PC-3 (cell line): ENCODE data around the gene FASLG. TPM values are rescaled to one million over a fixed set of nuclear protein-coding genes. Genes with fewer than 3 reads are reported as not detected.
A peak's percentile ranks its signal among the peaks of the same experiment; 100 is the strongest.

Experiments used
- ATAC-seq: fragments of 200-7000 bp; cut with Tn5 transposase; 2 replicates; pipeline ENCODE4 v1.9.1; 2020; ENCODE audit warnings: mild to moderate bottlenecking, moderate library complexity
- BruUV-seq: library from RNA; stranded (reverse); fragments of 400-500 nt; replicated peaks from 2 replicates; lab custom pipeline; 2021; lab: Mats Ljungman, UMichigan
- CTCF ChIA-PET: fragments of 300-600 bp; sonication (Branson Sonifier 250); formaldehyde crosslinking; loops from one replicate; lab custom pipeline; 2022; ENCODE audit warnings: antibody characterized with exemption; lab: Charles Lee
- POLR2A ChIA-PET: fragments of 300-600 bp; sonication (Branson Sonifier 250); formaldehyde crosslinking; loops from one replicate; lab custom pipeline; 2022; ENCODE audit warnings: antibody characterized with exemption; ENCODE audit not compliant: unreplicated experiment; lab: Charles Lee
- DNase-seq: peaks from one replicate; pipeline ENCODE4 v3.0.0-alpha.2; 2015
- H2AFZ ChIP-seq: fragments of 300-600 bp; sonication (generic); 2 replicates; pipeline ENCODE4 v1.6.0; 2016; ENCODE audit warnings: antibody characterized with exemption, low read length
- H3F3A ChIP-seq: fragments of 300-600 bp; sonication (generic); one replicate; pipeline ENCODE4 v1.6.0; 2017; ENCODE audit warnings: antibody characterized with exemption, low read length, control low read depth, mild to moderate bottlenecking; ENCODE audit not compliant: unreplicated experiment
- H3K27ac ChIP-seq: fragments of 300-600 bp; sonication (generic); 2 replicates; pipeline ENCODE4 v1.5.1; 2016; ENCODE audit warnings: mild to moderate bottlenecking, low read length
- H3K27me3 ChIP-seq: fragments of 300-600 bp; sonication (generic); 2 replicates; pipeline ENCODE4 v1.6.1; 2016; ENCODE audit warnings: low read length, mixed read lengths
- H3K36me3 ChIP-seq: fragments of 300-600 bp; sonication (generic); 2 replicates; pipeline ENCODE4 v1.6.1; 2016; ENCODE audit warnings: low read depth, mixed run types, low read length, mixed read lengths
- H3K4me1 ChIP-seq: fragments of 300-600 bp; sonication (generic); 2 replicates; pipeline ENCODE4 v1.5.1; 2016; ENCODE audit warnings: low read length; ENCODE audit not compliant: insufficient read depth
- H3K4me2 ChIP-seq: fragments of 300-600 bp; sonication (generic); 2 replicates; pipeline ENCODE4 v1.6.0; 2016; ENCODE audit warnings: low read length
- H3K4me3 ChIP-seq: fragments of 300-600 bp; sonication (generic); 2 replicates; pipeline ENCODE4 v1.5.1; 2016; ENCODE audit warnings: mild to moderate bottlenecking, low read length, mixed read lengths
- H3K79me2 ChIP-seq: fragments of 300-600 bp; sonication (generic); 2 replicates; pipeline ENCODE4 v1.6.1; 2017; ENCODE audit warnings: low read length, mixed read lengths
- H3K9ac ChIP-seq: fragments of 300-600 bp; sonication (generic); 2 replicates; pipeline ENCODE4 v1.6.0; 2016; ENCODE audit warnings: mild to moderate bottlenecking, low read length
- H3K9me2 ChIP-seq: fragments of 300-600 bp; sonication (generic); replicated peaks from 2 replicates; pipeline ENCODE4 v1.6.1; 2016; ENCODE audit warnings: mixed run types, low read length, mixed read lengths
- H3K9me3 ChIP-seq: fragments of 300-600 bp; sonication (generic); 2 replicates; pipeline ENCODE4 v1.6.1; 2016; ENCODE audit warnings: low read length, mixed read lengths
- H4K20me1 ChIP-seq: fragments of 300-600 bp; sonication (generic); 2 replicates; pipeline ENCODE4 v1.6.1; 2016; ENCODE audit warnings: low read length, mixed read lengths
- EZH2 ChIP-seq: fragments of 300-600 bp; sonication (generic); IDR thresholded peaks from one replicate; pipeline ENCODE4 v1.6.1; 2017; ENCODE audit warnings: antibody characterized with exemption, mild to moderate bottlenecking, low read length; ENCODE audit not compliant: unreplicated experiment
- EZH2phosphoT487 ChIP-seq: fragments of 300-600 bp; sonication (generic); IDR thresholded peaks from 2 replicates; pipeline ENCODE4 v1.6.1; 2018; ENCODE audit warnings: mild to moderate bottlenecking, antibody characterized with exemption, low read length, borderline replicate concordance
- intact Hi-C: fragments of 100-400 bp; cut with micrococcal nuclease; formaldehyde crosslinking; loops from 2 replicates; pipeline ENCODE4 v1.9.0; 2023
- total RNA-seq: library from RNA; depleted of rRNA; stranded (reverse); fragments of >200 nt; gene quantifications from 2 replicates; pipeline ENCODE4 v1.2.3, GENCODE V29; 2014
- TF ChIP-seq, protein P1 (sequence below): fragments of 300-600 bp; sonication (generic); conservative IDR thresholded peaks from 2 replicates; pipeline ENCODE4 v1.5.1; 2017; ENCODE audit warnings: antibody characterized with exemption, low read depth, mild to moderate bottlenecking, low read length

Gene FASLG
- total RNA-seq, 1 experiment from 2014 or later, result 0.04 TPM

DNA sequence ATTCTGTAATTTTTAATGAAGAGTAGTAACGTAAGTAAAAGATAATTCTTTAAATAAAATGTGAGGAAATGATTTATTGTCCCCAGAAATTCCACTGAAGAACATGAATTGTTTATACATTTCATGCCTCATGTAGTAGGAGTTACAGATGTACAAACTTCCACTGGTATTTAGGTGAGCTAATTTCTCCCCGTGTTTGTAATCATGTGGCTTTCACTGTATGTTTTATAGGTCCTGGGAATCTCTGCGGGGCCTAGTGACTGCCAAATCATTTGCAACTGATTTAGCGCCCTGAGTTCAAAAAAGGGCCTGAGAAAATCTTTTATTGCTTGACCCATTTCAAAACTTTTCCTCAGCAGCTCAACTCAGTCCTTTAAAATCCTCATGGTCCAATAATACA lies 30.5 kb upstream of the FASLG start:
- no peak overlapping the region for H2AFZ ChIP-seq
- H3K27ac ChIP-seq, result no peak overlapping the region
- DNase-seq (no peak), ATAC-seq (no peak)
- CTCF ChIA-PET, result no interaction called here
- no peaks in the 10 kb centered on the region for H3K9me2 ChIP-seq
- no peaks in the 10 kb centered on the region for H3K79me2 ChIP-seq
- no peak overlapping the region for H3K4me2 ChIP-seq
- 0 out of 2 replicates have a peak, but pooled peaks cover 4% of the 10 kb centered on the region for H3K9me3 ChIP-seq
- no peaks in the 10 kb centered on the region for H3F3A ChIP-seq
- no peak overlapping the region for H3K4me3 ChIP-seq
- no peaks in the 10 kb centered on the region for H3K27me3 ChIP-seq
- peaks cover 21% of the 10 kb centered on the region for H3K4me1 ChIP-seq
- H4K20me1 ChIP-seq, result no peaks in the 10 kb centered on the region
- H3K36me3 ChIP-seq, result no peaks in the 10 kb centered on the region
- no TSS peak for BruUV-seq
- TF ChIP-seq EZH2, result no peak
- TF ChIP-seq, protein P1, sequence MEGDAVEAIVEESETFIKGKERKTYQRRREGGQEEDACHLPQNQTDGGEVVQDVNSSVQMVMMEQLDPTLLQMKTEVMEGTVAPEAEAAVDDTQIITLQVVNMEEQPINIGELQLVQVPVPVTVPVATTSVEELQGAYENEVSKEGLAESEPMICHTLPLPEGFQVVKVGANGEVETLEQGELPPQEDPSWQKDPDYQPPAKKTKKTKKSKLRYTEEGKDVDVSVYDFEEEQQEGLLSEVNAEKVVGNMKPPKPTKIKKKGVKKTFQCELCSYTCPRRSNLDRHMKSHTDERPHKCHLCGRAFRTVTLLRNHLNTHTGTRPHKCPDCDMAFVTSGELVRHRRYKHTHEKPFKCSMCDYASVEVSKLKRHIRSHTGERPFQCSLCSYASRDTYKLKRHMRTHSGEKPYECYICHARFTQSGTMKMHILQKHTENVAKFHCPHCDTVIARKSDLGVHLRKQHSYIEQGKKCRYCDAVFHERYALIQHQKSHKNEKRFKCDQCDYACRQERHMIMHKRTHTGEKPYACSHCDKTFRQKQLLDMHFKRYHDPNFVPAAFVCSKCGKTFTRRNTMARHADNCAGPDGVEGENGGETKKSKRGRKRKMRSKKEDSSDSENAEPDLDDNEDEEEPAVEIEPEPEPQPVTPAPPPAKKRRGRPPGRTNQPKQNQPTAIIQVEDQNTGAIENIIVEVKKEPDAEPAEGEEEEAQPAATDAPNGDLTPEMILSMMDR, result no peak
- TF ChIP-seq EZH2phosphoT487, result no peak
- no peak overlapping the region for H3K9ac ChIP-seq
- POLR2A ChIA-PET, result no interaction called here
- intact Hi-C loops, result no loop called here

DNA sequence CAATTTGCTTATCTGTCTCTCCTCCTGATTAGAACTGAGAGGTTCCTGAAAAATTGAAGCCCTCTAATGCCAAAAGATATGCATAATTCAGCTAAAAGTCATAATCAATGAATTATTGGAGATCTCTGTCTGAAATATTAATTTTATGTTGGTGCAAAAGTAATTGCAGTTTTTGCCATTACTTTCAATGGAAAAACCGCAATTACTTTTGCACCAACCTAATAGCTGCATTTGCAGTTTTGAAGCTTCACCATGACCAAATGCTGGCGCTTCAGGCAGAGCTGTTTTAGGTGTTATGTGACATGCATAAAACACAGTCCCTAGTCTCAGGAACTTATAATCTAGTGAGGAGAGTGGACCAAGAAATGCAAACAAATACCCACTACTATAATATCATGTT lies 29.7 kb upstream of the FASLG start:
- DNase-seq (no peak), ATAC-seq (no peak)
- CTCF ChIA-PET, result interaction anchor here (0.7 kb wide), 1 partner anchor 185 kb away, joined by 14 read pairs; no protein-coding TSS in a partner anchor
- Histone ChIP-seq H3K9me3 (0 out of 2 replicates have a peak, but pooled peaks cover 4% of the 10 kb centered on the region), H3K27ac (no peak overlapping the region), H3K79me2 (no peaks in the 10 kb centered on the region), H3K27me3 (no peaks in the 10 kb centered on the region), H3K36me3 (no peaks in the 10 kb centered on the region), H3K4me3 (no peak overlapping the region), H2AFZ (no peak overlapping the region), H4K20me1 (no peaks in the 10 kb centered on the region), H3F3A (no peaks in the 10 kb centered on the region), H3K4me2 (no peak overlapping the region), H3K4me1 (peaks cover 21% of the 10 kb centered on the region), H3K9me2 (no peaks in the 10 kb centered on the region), H3K9ac (no peak overlapping the region)
- TF ChIP-seq, protein P1, result no peak
- TF ChIP-seq EZH2, result no peak
- TF ChIP-seq EZH2phosphoT487, result no peak
- no TSS peak for BruUV-seq
- intact Hi-C loops, result no loop called here
- POLR2A ChIA-PET, result no interaction called here

DNA sequence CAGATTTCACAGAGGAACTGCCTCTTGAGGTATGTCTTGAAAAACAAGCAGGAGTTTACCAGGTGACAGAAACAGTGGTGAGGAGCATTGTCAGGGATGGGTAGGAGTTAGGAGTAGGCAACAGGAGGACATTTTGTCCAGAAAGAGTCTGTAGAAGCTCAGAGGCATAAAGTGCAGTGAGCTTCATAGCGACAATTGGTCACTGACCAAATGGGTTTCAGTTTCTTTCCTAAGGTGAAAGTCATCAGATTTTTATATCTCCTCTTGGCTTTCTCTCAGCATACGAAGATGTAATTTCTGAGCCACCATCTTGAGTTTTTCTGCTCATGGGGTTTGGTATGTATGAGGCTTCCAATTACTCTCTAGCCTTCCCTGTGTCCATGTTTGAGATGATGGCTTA lies 29.3 kb upstream of the FASLG start:
- Histone ChIP-seq H3K9me3 (0 out of 2 replicates have a peak, but pooled peaks cover 4% of the 10 kb centered on the region), H3K4me2 (peak overlapping the region; percentile 10), H3K79me2 (no peaks in the 10 kb centered on the region), H3K9ac (no peak overlapping the region), H3K36me3 (no peaks in the 10 kb centered on the region), H3K9me2 (no peaks in the 10 kb centered on the region), H2AFZ (peak overlapping the region; percentile 6), H3K27ac (no peak overlapping the region), H4K20me1 (no peaks in the 10 kb centered on the region), H3K4me3 (no peak overlapping the region), H3F3A (no peaks in the 10 kb centered on the region), H3K4me1 (peaks cover 21% of the 10 kb centered on the region), H3K27me3 (no peaks in the 10 kb centered on the region)
- ATAC-seq (no peak), DNase-seq (no peak)
- CTCF ChIA-PET, result interaction anchor here (0.7 kb wide), 1 partner anchor 185 kb away, joined by 14 read pairs; no protein-coding TSS in a partner anchor
- intact Hi-C loops, result no loop called here
- no TSS peak for BruUV-seq
- TF ChIP-seq EZH2phosphoT487 (no peak), EZH2 (no peak)
- TF ChIP-seq, protein P1, result no peak
- POLR2A ChIA-PET, result no interaction called here
